ENCODE data around the gene PLCH2. TPM values are rescaled to one million over a fixed set of nuclear protein-coding genes. Genes with fewer than 3 reads are reported as not detected.

Gene PLCH2
- total and polyA plus RNA-seq, 2 donors (not counting 3 experiments of a cell fraction or from before 2014, with no cell fraction given) = 0.19 to 0.31 TPM

- intact Hi-C loops (cut with micrococcal nuclease) (no loop called here), dilution Hi-C loops (cut with MboI; ENCODE audit: extremely low pct_ligation_motif_present, low sequenced_read_pairs) (no loop called here)
- no peaks in the 10 kb centered on the region for H3K9me3 ChIP-seq (replicated peaks; ENCODE audit: control insufficient read depth, insufficient read depth, low read length)
- no TSS peak for BruUV-seq (replicated peaks)
- no peak overlapping the region for H3K27ac ChIP-seq (ENCODE audit: insufficient read depth, low read depth, low read length)
- TF ChIP-seq GATA2 (IDR thresholded peaks at IDR 0.05; ENCODE audit: insufficient read depth, insufficient read length, low read depth, low read length) (no peak), EZH2 (IDR thresholded peaks at IDR 0.05; ENCODE audit: borderline replicate concordance, low read depth, low read length, severe bottlenecking) (no peak), JUN (IDR thresholded peaks at IDR 0.05; ENCODE audit: borderline replicate concordance, insufficient read depth, insufficient read length, low read depth) (no peak), POLR2AphosphoS5 (IDR thresholded peaks at IDR 0.05; ENCODE audit: insufficient read depth, low read depth, low read length) (no peak), MYC (IDR thresholded peaks at IDR 0.05; ENCODE audit: low read depth, low read length) (no peak), FOS (IDR thresholded peaks at IDR 0.05; ENCODE audit: borderline replicate concordance, insufficient read depth, low read length) (no peak), CTCF (IDR thresholded peaks at IDR 0.05; ENCODE audit: extremely low read depth in 1 of 2, insufficient read depth in 1 of 2, low read depth in 1 of 2, low read length in 2 of 2) (no peak), POLR2A (IDR thresholded peaks at IDR 0.05; ENCODE audit: low read depth, low read length) (no peak), MAX (IDR thresholded peaks at IDR 0.05; ENCODE audit: insufficient read depth, insufficient read length) (no peak)
- no peak overlapping the region for H3K9ac ChIP-seq (replicated peaks; ENCODE audit: extremely low read depth, insufficient read depth, low read length)
- no peaks in the 10 kb centered on the region for H3K36me3 ChIP-seq (ENCODE audit: control insufficient read depth in 2 of 2, extremely low read depth in 1 of 2, insufficient read depth in 2 of 2, low read length in 2 of 2)
- no peaks in the 10 kb centered on the region for H3K79me2 ChIP-seq (ENCODE audit: control insufficient read depth, insufficient read depth, low read length)
- H4K20me1 ChIP-seq (replicated peaks; ENCODE audit: control insufficient read depth, extremely low read depth, insufficient read depth, low read length) = no peaks in the 10 kb centered on the region
- DNase-seq (ENCODE audit: low read depth, low spot score) = no peak
- H3K27me3 ChIP-seq (ENCODE audit: control insufficient read depth in 2 of 2, insufficient read depth in 2 of 2, low read length in 2 of 2) = no peaks in the 10 kb centered on the region
- CTCF ChIA-PET = interaction anchor here (1.1 kb wide), 1 partner anchor 283 kb away, joined by 3 read pairs; no protein-coding TSS in a partner anchor
- no peak overlapping the region for H2AFZ ChIP-seq (ENCODE audit: low read depth, low read length)
- POLR2A ChIA-PET = no interaction called here
- FAIRE-seq = no peak
- peaks cover 9% of the 10 kb centered on the region for H3K4me1 ChIP-seq (ENCODE audit: control insufficient read depth, extremely low read depth, insufficient read depth, low read length)
- no peaks in the 10 kb centered on the region for H3K9me1 ChIP-seq (replicated peaks; ENCODE audit: control insufficient read depth, extremely low read depth, insufficient read depth, low read length)
- H3K4me2 ChIP-seq (ENCODE audit: insufficient read depth, low read length) = no peak overlapping the region
- H3K4me3 ChIP-seq (replicated peaks in 1 of 3; ENCODE audit: insufficient read depth in 1 of 3, low read depth in 1 of 3, low read length in 3 of 3) = no peak overlapping the region
These were observed 18.6 kb upstream of the PLCH2 start for GRCh38 chr1:2457444-2457843.

All from endothelial cell of umbilical vein (primary cell).